NCI-H1694 treated with DMSO at 0.1 percent for 48 hours (cell line): ENCODE data around the gene DNAH11.
"Not testable (repeated sequence)": the region's sequence is repeated elsewhere in the genome, so short reads cannot be mapped to it uniquely, and the experiment has no call there.

ENCODE experiments used
- DNase-seq: peaks from one replicate; lab custom pipeline; 2025; lab: John Stamatoyannopoulos, UW

The DNAH11 gene

GRCh38 chr7:21542891-21543527, at the start of gene DNAH11:
Gene DNAH11, plus strand, starts transcription at chr7:21543039. Its CDS starts 207 bp downstream, at chr7:21543246.
- DNase-seq, result no peak

- no peak for DNase-seq
Observed at GRCh38 chr7:21495731-21496130, 47.1 kb upstream of the DNAH11 start.

- no peak for DNase-seq
Observed at GRCh38 chr7:21497072-21497471, 45.8 kb upstream of the DNAH11 start.

GRCh38 chr7:21500117-21500832, 42.6 kb upstream of the DNAH11 start:
- DNase-seq, result no peak

GRCh38 chr7:21504021-21504420, 38.8 kb upstream of the DNAH11 start:
- DNase-seq, result no peak

GRCh38 chr7:21507627-21508343, 35.1 kb upstream of the DNAH11 start:
- DNase-seq, result no peak

- DNase-seq, result no peak
Observed at GRCh38 chr7:21508538-21508937, 34.3 kb upstream of the DNAH11 start.

- no peak for DNase-seq
Observed at GRCh38 chr7:21514062-21514461, 28.8 kb upstream of the DNAH11 start.

- no peak for DNase-seq
Observed at GRCh38 chr7:21524680-21525079, 18.2 kb upstream of the DNAH11 start.

- DNase-seq, result no peak
Observed at GRCh38 chr7:21526007-21526406, 16.8 kb upstream of the DNAH11 start.

GRCh38 chr7:21526448-21526847, 16.4 kb upstream of the DNAH11 start:
- DNase-seq, result no peak

- not testable (repeated sequence) for DNase-seq
Observed at GRCh38 chr7:21532485-21532884, 10.4 kb upstream of the DNAH11 start.

GRCh38 chr7:21533646-21534045, 9.2 kb upstream of the DNAH11 start:
- not testable (repeated sequence) for DNase-seq

GRCh38 chr7:21536445-21537118, 6.3 kb upstream of the DNAH11 start:
- not testable (repeated sequence) for DNase-seq

GRCh38 chr7:21538936-21539495, 3.8 kb upstream of the DNAH11 start:
- DNase-seq, result no peak

GRCh38 chr7:21543528-21544302, 876 bp downstream of the DNAH11 start:
- DNase-seq, result no peak

- DNase-seq, result no peak
Observed at GRCh38 chr7:21544303-21544656, 1.4 kb downstream of the DNAH11 start.

GRCh38 chr7:21544715-21545114, 1.9 kb downstream of the DNAH11 start:
- no peak for DNase-seq

- DNase-seq, result no peak
Observed at GRCh38 chr7:21547501-21547900, 4.7 kb downstream of the DNAH11 start.

GRCh38 chr7:21548491-21548890, 5.7 kb downstream of the DNAH11 start:
- no peak for DNase-seq

- DNase-seq, result no peak
Observed at GRCh38 chr7:21550076-21550475, 7.2 kb downstream of the DNAH11 start.
